Gastroesophageal sphincter (tissue), 4 donors: Measurements from ENCODE around the gene SNX24. TPM values are rescaled to one million over a fixed set of nuclear protein-coding genes. Genes with fewer than 3 reads are reported as not detected.

Experiments used
- ATAC-seq: fragments of 150-250 bp; one replicate; pipeline ENCODE4 v1.9.1; 2016; ENCODE audit warnings: mild to moderate bottlenecking, moderate library complexity
- H3K27ac ChIP-seq, 4 donors: fragments of 200-600 bp; sonication (generic) in 3 of 4; 1 replicate in 3 of 4; 2 replicates in 1 of 4; pipeline ENCODE4 v1.5.1; 2016 to 2019
- H3K27me3 ChIP-seq: fragments of 200-600 bp; sonication (generic); one replicate; pipeline ENCODE4 v1.5.1; 2019
- H3K36me3 ChIP-seq, 2 donors: fragments of 200-600 bp; sonication (generic); one replicate each; pipeline ENCODE4 v1.5.1; 2019; ENCODE audit warnings: control low read depth in 1 of 2
- H3K4me1 ChIP-seq, 3 donors: fragments of 200-600 bp; sonication (generic); 1 replicate in 2 of 3; 2 replicates in 1 of 3; pipeline ENCODE4 v1.5.1; 2016 to 2019; ENCODE audit warnings: control low read depth in 2 of 3
- H3K4me3 ChIP-seq, 2 donors: fragments of 200-600 bp; sonication (generic); one replicate each; pipeline ENCODE4 v1.5.1; 2019; ENCODE audit warnings: mild to moderate bottlenecking in 1 of 2, moderate library complexity in 1 of 2
- H3K9me3 ChIP-seq, 3 donors: fragments of 200-600 bp; sonication (generic); one replicate each; pipeline ENCODE4 v1.5.1; 2017 to 2019; ENCODE audit warnings: control low read depth in 2 of 3
- CTCF ChIP-seq, 4 experiments: fragments of 200-600 bp in 2 of 4; fragments of 450-650 bp in 2 of 4; sonication (generic) in 1 of 4; IDR thresholded peaks; one replicate each; pipeline ENCODE4 v1.5.1; 2017 to 2019; ENCODE audit warnings: antibody characterized with exemption in 4 of 4, mild to moderate bottlenecking in 2 of 4, moderate library complexity in 2 of 4
- EP300 ChIP-seq: sonication (generic); formaldehyde crosslinking; IDR thresholded peaks from one replicate; pipeline ENCODE4 v1.6.1; 2017; ENCODE audit warnings: antibody characterized with exemption, mild to moderate bottlenecking
- POLR2A ChIP-seq, 2 donors: fragments of 450-650 bp; IDR thresholded peaks; one replicate each; pipeline ENCODE4 v1.6.1; 2017; ENCODE audit warnings: antibody characterized with exemption in 2 of 2, mild to moderate bottlenecking in 2 of 2, moderate library complexity in 1 of 2
- POLR2AphosphoS5 ChIP-seq: sonication (generic); formaldehyde crosslinking; IDR thresholded peaks from one replicate; pipeline ENCODE4 v1.6.1; 2017; ENCODE audit warnings: antibody characterized with exemption
- WGBS, 2 donors: methylation state at CpG; one replicate each; pipeline ENCODE4 v1.1.5; 2018; ENCODE audit warnings: low coverage in 1 of 2; 5-methylcytosine and 5-hydroxymethylcytosine counted together
- total RNA-seq, 4 donors: library from RNA; depleted of rRNA; stranded (reverse); fragments of >200 nt; gene quantifications; one replicate each; pipeline ENCODE4 v1.1.0, GENCODE V29; 2016

The SNX24 gene
- total RNA-seq, 4 donors from 2014 or later, result 10.1 to 33.6 (median 14.8) TPM

- 0 to 36% methylated on average over 2 to 4 of the region's 4 CpGs for WGBS, 2 donors
- no peak overlapping the region for H3K4me3 ChIP-seq
- peak; percentile 53 for ATAC-seq
Measured at GRCh38 chr5:122937914-122938313, 92.5 kb downstream of the SNX24 start.

GRCh38 chr5:122940890-122941289 lies 95.5 kb downstream of the SNX24 start:
- H3K9me3 ChIP-seq, result no peaks in the 10 kb centered on the region
- no peaks in the 10 kb centered on the region for H3K36me3 ChIP-seq
- H3K27ac ChIP-seq, result no peak overlapping the region
- H3K4me3 ChIP-seq, result no peak overlapping the region
- TF ChIP-seq CTCF (IDR thresholded peaks at IDR 0.05), result no peak
- no peak for TF ChIP-seq POLR2AphosphoS5
- TF ChIP-seq EP300, result no peak
- no peak for TF ChIP-seq POLR2A (IDR thresholded peaks at IDR 0.05)
- H3K4me1 ChIP-seq, result peaks cover 0 to 30% (median 0%) of the 10 kb centered on the region in 3 donors
- ATAC-seq, result no peak
- H3K27me3 ChIP-seq, result no peaks in the 10 kb centered on the region
- WGBS, 2 donors, result 97 to 100% methylated on average over 3 of the region's 3 CpGs

More at GRCh38 chr5:122937914-122938313, 92.5 kb downstream of the SNX24 start:
- Histone ChIP-seq H3K4me1 (peaks cover 0 to 36% (median 0%) of the 10 kb centered on the region in 3 donors), H3K36me3 (no peaks in the 10 kb centered on the region), H3K9me3 (no peaks in the 10 kb centered on the region), H3K27ac (peak overlapping the region in 1 of 4 donors; percentile 2), H3K27me3 (no peaks in the 10 kb centered on the region)
- TF ChIP-seq POLR2A (IDR thresholded peaks at IDR 0.05) (no peak), POLR2AphosphoS5 (no peak), CTCF (IDR thresholded peaks at IDR 0.05) (no peak), EP300 (no peak)

GRCh38 chr5:122941737-122942136 lies 96.3 kb downstream of the SNX24 start:
- Histone ChIP-seq H3K4me3 (no peak overlapping the region), H3K9me3 (no peaks in the 10 kb centered on the region), H3K27me3 (no peaks in the 10 kb centered on the region), H3K27ac (no peak overlapping the region), H3K36me3 (peaks cover 0 to 4% of the 10 kb centered on the region in 2 donors), H3K4me1 (peaks cover 0 to 27% (median 0%) of the 10 kb centered on the region in 3 donors)
- WGBS, 2 donors, result 94 to 100% methylated on average over 2 of the region's 2 CpGs
- no peak for ATAC-seq
- no peak for TF ChIP-seq CTCF (IDR thresholded peaks at IDR 0.05)
- no peak for TF ChIP-seq POLR2AphosphoS5
- TF ChIP-seq EP300, result no peak
- TF ChIP-seq POLR2A (IDR thresholded peaks at IDR 0.05), result no peak

DNA sequence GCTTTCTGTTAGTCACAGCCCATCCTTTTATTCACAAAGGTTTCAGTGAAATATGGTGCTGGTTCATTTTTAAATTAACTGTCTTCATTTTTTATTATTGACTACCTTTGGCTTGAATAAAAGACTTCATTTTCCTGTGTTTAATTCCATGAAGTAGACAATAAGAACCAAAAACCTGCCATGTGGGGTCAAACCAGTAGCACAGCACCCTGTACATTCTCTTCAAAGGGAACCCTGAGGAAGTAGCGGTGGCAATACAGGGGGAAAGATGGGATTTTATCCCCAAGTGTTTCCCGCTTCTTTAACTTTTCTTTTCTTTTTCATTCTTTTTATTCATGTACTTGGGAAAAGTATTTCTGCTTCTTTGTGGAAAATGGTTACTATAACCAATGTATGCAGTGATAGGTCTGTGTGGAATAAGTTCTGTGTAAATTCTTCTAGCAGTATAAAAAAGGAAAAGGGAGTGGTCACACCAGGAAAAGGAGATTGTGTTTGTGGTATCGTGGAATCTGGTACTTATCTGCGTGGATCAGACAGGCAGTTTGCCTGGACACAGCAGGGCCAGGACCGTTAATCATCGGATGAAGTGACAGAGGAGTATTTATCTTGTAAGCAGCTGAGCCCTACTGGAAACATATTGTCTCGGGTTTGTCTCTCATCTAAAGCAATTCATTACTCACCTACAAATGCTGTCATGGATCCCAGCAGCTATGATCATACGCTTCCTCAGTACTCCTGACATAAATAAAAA lies 96.9 kb downstream of the SNX24 start:
- 51 to 67% methylated on average over 6 to 8 of the region's 8 CpGs for WGBS, 2 donors
- Histone ChIP-seq H3K36me3 (peaks cover 0 to 10% of the 10 kb centered on the region in 2 donors), H3K27ac (no peak overlapping the region), H3K4me3 (no peak overlapping the region), H3K27me3 (no peaks in the 10 kb centered on the region), H3K9me3 (no peaks in the 10 kb centered on the region), H3K4me1 (peaks cover 0 to 27% (median 0%) of the 10 kb centered on the region in 3 donors)
- TF ChIP-seq EP300 (no peak), CTCF (IDR thresholded peaks at IDR 0.05) (no peak), POLR2AphosphoS5 (no peak), POLR2A (IDR thresholded peaks at IDR 0.05) (no peak)
- ATAC-seq, result no peak
